ENCODE measurements around the gene CIROP. TPM values are rescaled to one million over a fixed set of nuclear protein-coding genes. Genes with fewer than 3 reads are reported as not detected.

The CIROP gene
- polyA plus RNA-seq, 6 donors from 2014 or later = not detected

DNA sequence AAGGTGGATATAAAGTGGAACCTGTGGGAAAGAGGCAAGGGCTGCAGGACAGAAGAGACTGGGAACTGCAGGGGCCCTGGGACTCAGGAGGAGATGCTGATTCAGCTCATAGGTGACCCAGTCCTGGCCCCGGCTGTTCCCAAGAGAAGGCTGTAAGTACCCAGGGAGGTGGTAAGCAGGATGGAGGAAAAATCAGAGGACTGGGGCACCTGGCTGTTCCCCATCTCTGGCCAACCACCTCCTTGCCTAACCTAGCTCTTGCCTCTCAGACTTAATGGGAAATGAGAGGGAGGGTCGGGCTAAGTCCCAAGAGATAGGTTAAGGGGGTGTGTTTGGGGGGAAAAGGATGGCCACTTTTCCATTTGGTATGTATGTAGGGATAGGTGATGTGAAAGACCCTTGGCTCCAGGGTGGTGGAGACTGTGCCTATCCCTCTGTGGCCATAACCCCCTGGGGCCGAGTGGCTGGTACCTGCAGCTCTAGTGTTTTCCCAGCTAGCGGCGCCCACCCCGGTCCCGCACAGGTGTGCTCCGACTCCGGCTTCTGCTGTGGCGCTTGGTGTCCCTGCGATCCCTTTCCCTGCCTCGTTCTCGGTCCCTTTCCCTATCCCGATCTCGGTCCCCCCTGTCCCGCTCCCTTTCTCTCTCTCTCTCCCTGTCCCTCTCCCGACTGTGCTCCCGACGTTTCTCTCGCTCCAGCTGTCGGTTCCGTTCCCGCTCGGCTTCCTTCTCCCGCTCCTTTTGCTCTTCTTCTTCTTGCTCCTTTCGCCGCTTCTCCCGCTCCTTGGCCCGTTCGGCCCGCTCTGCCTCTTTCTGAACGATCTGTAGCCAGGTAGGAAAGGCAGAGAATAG lies 45.9 kb downstream of the CIROP start:
- no peak for DNase-seq
- peak overlapping the region in 3 of 6 donors; percentile 13 to 60 (median 23) for H3K27ac Mint-ChIP-seq
- H3K27me3 Mint-ChIP-seq = no peaks in the 10 kb centered on the region
- H3K9me3 Mint-ChIP-seq = no peaks in the 10 kb centered on the region
- ATAC-seq (ENCODE audit: low read depth in 2 of 2) = no peak
- peaks cover 15 to 16% of the 10 kb centered on the region in 2 donors for H3K36me3 Mint-ChIP-seq
- peak overlapping the region in 6 of 8 donors; percentile 26 to 77 (median 42) for H3K4me3 Mint-ChIP-seq
- peaks cover 19 to 24% (median 23%) of the 10 kb centered on the region in 3 donors for H3K4me1 Mint-ChIP-seq

DNA sequence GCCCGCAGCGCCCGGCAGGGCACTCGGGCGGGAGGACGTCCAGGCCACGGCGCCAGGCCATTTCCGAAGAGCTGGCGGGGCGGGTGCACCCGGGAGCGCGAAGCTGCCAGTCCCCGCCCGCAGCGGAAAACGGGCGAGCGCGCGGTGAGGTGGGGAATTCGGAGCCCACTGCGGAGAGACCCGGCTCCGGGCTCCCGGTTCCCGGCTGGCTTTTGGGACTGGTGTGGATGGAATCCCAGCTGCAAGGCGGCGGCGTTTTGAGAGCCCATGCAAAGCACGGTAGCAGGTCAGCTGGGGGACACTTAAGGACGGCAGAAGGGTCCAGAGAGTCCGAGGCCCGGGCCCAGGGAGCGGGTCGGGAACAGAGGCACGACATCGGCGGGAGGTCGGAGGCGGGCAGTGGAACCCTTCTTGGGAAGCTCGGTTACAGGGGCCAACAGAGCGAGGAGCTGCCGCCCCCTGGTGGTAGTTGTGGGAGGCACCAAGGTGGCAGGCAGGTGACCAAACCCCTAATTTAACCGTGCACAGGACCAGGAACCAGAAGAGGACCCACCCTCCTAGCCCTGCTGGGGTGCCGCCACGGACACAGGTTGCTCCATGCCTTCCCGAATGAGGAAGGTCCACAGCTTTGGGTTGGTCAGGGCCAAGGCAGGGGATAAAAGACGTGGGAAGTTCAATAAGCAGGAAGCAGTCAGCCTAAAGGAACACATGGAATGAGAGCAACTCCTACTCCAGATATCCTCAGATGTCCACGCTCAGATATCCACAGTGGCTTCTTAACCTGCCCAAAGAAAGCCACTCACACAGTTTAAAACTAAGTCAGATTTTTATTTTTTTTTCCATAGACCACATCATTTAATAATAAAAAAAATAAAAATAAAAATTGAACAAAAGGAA lies 46.8 kb downstream of the CIROP start:
- ATAC-seq (ENCODE audit: low read depth in 2 of 2) = peak; percentile 70 to 74
- Mint-ChIP-seq H3K4me1 (peaks cover 19 to 24% (median 22%) of the 10 kb centered on the region in 3 donors), H3K27me3 (no peaks in the 10 kb centered on the region), H3K9me3 (no peaks in the 10 kb centered on the region), H3K4me3 (peak overlapping the region; percentile 80 to 94 (median 90)), H3K27ac (peak overlapping the region in 2 of 6 donors; percentile 39 to 89), H3K36me3 (peaks cover 8 to 9% of the 10 kb centered on the region in 2 donors)
- peak; percentile 80 for DNase-seq

DNA sequence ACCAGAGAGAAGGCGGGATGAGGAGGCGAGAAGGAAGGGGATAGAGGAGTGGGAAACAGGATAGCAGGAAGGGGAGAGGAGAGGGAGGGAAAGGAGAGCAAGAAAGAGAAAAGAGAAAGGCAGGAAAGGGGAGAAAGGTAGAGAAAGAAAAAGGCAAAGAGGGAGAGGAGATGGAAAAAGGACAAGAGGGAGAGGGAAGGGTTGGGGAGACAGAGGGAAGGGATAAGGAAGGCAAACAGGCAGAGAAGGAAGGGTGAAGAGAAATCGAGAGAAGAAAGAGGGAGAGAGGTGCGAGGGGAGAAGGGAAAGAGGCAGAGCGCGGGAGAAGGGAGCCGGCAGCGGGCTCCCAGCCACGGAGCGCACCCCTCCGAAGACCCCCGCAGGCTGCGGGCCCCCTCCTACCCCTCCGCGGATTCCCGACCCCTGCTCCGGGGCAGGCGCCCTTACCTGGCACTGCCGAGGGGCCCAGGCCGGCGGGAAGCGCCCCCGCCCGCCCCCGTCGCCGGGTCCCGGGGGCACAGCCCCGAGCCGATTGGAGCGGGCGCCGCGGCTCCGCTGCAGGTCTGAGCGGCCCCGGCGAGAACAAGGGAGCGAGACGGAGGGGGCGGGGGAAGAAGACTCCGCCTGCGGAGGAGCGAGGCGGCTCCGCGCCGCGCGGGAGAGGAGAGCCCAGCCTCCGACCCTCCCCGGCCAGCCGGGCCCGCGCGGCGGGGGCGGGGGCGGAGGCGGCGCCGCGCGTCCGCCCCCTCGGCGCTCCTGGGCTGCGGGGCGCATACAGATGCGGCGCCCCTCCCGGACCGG lies 47.6 kb downstream of the CIROP start, which contains the start of gene CDH24:
Gene CDH24, minus strand, starts transcription at position 565 of the 801 bp plus-strand sequence. CDS start 1,787 bp downstream, outside the sequence.
- H3K4me1 Mint-ChIP-seq = peaks cover 19 to 24% (median 22%) of the 10 kb centered on the region in 3 donors
- H3K27ac Mint-ChIP-seq = peak within 1 kb of the TSS; percentile 39 to 92 (median 72)
- peak; percentile 68 for DNase-seq
- peak within 1 kb of the TSS; percentile 80 to 95 (median 90) for H3K4me3 Mint-ChIP-seq
- H3K9me3 Mint-ChIP-seq = no peaks in the 10 kb centered on the region
- ATAC-seq (ENCODE audit: low read depth in 2 of 2) = peak; percentile 70 to 71
- H3K27me3 Mint-ChIP-seq = no peaks in the 10 kb centered on the region
- H3K36me3 Mint-ChIP-seq = peaks cover under 1 to 9% of the 10 kb centered on the region in 2 donors

DNA sequence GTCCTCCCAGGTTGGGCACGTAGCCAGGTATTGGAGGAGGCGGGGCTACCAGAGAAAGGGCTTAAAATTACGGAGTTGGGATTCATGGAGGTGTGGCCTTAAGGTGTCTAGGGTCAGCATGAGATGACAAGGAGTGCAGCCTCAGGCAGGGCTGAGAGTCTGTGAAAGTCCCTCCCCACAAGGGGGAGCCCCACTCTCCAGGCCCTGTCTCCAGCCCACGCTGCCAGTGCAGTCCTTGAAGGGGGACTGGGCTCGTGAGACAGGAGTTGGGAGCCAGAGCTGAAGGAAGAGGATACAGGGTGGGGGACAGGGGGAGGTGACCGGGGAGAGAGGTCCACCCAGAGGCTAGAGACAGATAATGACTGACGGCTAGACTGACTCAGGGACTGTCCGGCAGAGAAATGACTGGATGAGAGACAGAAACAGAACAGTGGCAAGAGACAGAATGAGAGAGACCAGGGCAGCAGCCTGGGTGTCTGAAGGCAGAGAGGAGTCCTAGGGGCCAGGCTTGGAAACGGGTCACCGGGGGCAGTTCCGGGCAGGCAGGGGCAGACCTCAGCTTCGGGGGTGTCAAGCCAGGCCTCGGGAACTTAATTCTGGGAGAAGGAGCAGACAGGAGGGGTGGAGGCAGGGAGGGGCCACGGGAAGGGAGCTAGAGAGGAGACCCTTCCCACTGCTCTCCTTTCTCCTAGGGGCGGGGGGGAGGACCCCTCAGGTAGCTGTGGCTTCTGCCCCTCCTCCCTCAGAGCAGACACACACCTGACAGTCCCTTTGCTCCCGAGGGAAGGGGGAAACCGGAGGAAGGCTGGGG lies 48.4 kb downstream of the CIROP start:
- DNase-seq (peak; percentile 75), ATAC-seq (ENCODE audit: low read depth in 2 of 2) (peak; percentile 69 to 70)
- Mint-ChIP-seq H3K9me3 (no peaks in the 10 kb centered on the region), H3K27me3 (no peaks in the 10 kb centered on the region), H3K36me3 (peaks cover 0 to 9% of the 10 kb centered on the region in 2 donors), H3K27ac (peak overlapping the region; percentile 14 to 92 (median 72)), H3K4me1 (peaks cover 19 to 24% (median 22%) of the 10 kb centered on the region in 3 donors), H3K4me3 (peak overlapping the region; percentile 79 to 95 (median 88))

DNA sequence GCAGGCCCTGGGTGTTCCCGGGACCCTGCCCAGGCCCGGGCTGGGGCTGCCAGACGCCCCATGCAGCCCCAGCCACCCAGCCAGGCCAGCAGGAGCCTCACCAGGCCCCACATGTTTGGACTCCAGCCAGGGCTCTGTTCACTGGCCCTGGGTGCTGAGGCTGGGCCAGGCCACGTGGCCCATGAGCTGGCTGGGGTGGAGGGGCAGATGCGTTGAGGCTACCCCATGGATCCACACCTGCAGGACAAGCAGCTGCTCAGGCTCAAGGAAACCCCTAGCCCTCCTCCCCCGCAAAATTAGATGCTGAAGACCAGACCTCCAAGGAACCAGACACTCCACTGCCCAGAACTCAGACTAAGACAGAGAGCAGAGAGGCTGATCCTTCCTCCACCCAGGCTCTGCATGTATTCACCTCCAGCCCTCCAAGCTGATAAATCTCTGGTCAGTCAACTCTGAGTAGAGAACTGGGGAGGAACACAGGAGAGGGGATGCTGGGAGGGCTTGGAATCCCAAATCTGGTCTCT lies 49.1 kb downstream of the CIROP start:
- H3K27me3 Mint-ChIP-seq = no peaks in the 10 kb centered on the region

DNA sequence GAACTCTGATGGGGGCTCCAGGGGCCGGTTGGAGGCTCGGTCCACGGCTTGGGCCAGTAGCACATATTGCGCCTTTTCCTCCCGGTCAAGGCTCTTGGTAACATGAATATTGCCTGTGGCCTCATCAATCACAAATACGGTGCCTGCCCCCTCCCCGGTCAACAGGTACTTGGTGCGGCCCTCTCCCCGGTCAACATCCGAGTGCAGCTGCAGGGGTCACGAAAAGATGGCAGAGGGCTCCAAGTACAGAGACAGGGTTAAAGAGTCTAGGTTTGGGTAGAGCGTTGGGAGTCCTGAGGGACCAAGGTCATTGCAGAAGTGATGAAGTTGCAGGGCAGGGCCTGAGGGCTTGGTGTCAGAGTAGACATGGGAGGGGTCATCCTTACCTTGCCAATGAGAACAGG lies 49.6 kb downstream of the CIROP start:
- Mint-ChIP-seq H3K4me1 (peaks cover 19 to 24% (median 21%) of the 10 kb centered on the region in 3 donors), H3K36me3 (peaks cover 0 to 9% of the 10 kb centered on the region in 2 donors), H3K4me3 (peak overlapping the region in 1 of 8 donors; percentile 40), H3K27me3 (no peaks in the 10 kb centered on the region), H3K27ac (peak overlapping the region in 1 of 6 donors; percentile 47), H3K9me3 (no peaks in the 10 kb centered on the region)
- DNase-seq (no peak), ATAC-seq (ENCODE audit: low read depth in 2 of 2) (no peak)

More for the DNA sequence above, 49.1 kb downstream of the CIROP start:
- ATAC-seq (ENCODE audit: low read depth in 2 of 2) (no peak), DNase-seq (no peak)
- Mint-ChIP-seq H3K27ac (peak overlapping the region in 4 of 6 donors; percentile 14 to 88 (median 46)), H3K4me1 (peaks cover 19 to 24% (median 22%) of the 10 kb centered on the region in 3 donors), H3K4me3 (peak overlapping the region; percentile 18 to 95 (median 83)), H3K36me3 (peaks cover 0 to 9% of the 10 kb centered on the region in 2 donors), H3K9me3 (no peaks in the 10 kb centered on the region)

DNA sequence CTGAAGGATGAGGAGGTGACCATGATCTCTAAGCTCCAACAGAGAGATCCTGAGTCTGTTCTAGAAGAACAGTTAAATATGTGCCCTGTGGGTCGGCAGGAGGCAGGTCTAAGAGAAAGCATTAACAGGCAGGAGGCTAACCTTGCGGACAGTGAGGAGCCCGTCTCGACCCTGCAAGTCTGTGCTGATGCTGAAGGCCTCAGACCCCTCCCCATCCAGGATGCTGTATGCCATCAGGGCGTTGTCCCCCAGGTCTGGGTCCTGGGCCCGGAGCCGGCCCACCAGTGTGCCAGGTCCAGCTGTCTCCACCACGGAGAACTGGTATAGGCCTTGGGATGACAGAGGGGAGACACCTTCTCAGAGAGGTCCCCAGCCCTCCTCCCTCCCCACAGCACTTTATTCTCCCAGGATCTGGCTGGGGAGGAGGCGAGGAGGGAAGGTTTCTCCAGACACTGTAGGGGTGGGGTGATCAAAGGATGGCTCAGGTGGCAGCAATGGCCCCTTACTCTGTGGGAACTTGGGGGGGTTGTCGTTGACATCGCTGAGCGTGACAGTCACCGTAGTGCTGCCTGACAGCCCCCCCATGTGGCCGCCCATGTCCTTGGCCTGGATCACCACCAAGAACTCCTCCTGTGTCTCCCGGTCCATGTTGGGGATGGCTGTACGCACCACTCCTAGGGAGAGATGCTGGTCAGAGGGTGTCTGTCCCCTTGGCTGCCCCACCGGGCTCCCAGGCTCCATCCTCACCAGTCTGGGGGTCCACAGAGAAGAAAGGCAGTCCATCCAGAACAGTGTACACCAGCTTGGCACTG lies 50.6 kb downstream of the CIROP start:
- Mint-ChIP-seq H3K9me3 (no peaks in the 10 kb centered on the region), H3K4me1 (peaks cover 19 to 24% (median 20%) of the 10 kb centered on the region in 3 donors), H3K36me3 (peaks cover 0 to 4% of the 10 kb centered on the region in 2 donors), H3K27ac (peak overlapping the region in 2 of 6 donors; percentile 26 to 47), H3K27me3 (no peaks in the 10 kb centered on the region), H3K4me3 (no peak overlapping the region)
- DNase-seq (no peak), ATAC-seq (ENCODE audit: low read depth in 2 of 2) (no peak)

DNA sequence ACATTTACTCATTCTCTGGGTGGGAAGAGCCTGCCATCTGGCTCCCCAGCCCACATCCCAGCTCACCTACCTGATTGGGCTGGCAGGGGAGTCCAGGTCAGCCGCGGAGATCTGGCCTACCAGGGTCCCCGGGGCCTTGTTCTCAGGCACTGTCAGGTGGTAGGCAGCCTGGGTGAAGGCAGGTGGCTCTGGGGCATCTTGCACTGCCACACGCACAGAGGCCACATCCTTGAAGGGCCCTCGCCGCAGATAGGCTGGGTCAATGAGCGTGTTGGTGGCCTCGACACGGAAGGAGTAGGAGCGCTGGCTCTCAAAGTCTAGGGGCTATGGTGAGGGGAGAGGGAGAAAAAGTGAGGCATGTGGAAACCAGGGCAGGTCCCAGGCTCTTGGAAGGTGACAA lies 51.4 kb downstream of the CIROP start:
- no peaks in the 10 kb centered on the region for H3K27me3 Mint-ChIP-seq
- peaks cover 19 to 23% (median 20%) of the 10 kb centered on the region in 3 donors for H3K4me1 Mint-ChIP-seq
- peak overlapping the region in 2 of 6 donors; percentile 21 to 51 for H3K27ac Mint-ChIP-seq
- ATAC-seq (ENCODE audit: low read depth in 2 of 2) (no peak), DNase-seq (no peak)
- H3K9me3 Mint-ChIP-seq = no peaks in the 10 kb centered on the region
- H3K36me3 Mint-ChIP-seq = no peaks in the 10 kb centered on the region
- H3K4me3 Mint-ChIP-seq = no peak overlapping the region

DNA sequence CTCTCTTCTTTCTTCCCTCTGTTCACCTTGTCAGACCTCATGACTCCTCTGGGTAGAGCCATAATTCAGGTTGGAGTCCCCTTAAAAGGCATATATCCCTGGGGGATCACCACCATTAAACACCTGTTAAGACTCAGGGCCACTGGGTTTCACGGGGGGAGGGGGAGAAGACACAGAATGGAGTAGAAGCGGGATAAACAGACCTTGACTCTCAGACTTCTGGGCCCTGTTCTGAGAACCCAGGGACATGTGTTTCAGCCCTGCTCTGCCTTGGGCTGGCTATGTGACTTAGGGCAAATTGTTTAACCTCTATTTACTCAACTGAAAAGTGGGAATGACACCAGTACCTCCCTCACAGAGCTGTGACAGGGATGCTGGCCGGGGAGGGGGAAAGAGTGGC lies 52.1 kb downstream of the CIROP start:
- H3K9me3 Mint-ChIP-seq = no peaks in the 10 kb centered on the region
- ATAC-seq (ENCODE audit: low read depth in 2 of 2) (no peak), DNase-seq (no peak)
- H3K4me3 Mint-ChIP-seq = no peak overlapping the region
- H3K4me1 Mint-ChIP-seq = peaks cover 14 to 17% (median 15%) of the 10 kb centered on the region in 3 donors
- no peak overlapping the region for H3K27ac Mint-ChIP-seq
- H3K36me3 Mint-ChIP-seq = no peaks in the 10 kb centered on the region
- peaks cover 0 to under 1% (median 0%) of the 10 kb centered on the region in 3 donors for H3K27me3 Mint-ChIP-seq

DNA sequence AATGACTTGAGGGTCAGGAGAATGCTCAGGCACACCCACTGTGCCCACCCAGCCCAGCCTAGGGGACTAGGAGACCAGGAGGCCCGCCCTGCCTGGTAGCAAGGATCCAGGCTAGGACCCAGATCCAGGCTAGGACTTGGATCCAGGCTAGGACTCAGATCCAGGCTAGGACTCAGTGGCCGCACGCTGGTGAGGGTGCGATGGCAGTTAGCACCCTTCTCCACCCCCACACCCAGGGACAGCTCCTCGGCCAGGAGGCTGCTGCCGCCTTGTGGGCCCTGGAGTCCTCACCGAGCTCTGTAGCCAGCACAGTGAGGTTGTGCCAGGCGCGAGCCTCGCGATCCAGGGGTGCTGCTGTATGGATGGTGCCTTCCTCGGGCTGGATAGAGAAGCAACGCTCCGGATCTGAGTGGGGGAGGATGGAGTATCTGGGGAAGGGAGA lies 52.6 kb downstream of the CIROP start:
- H3K4me3 Mint-ChIP-seq = no peak overlapping the region
- no peak overlapping the region for H3K27ac Mint-ChIP-seq
- H3K27me3 Mint-ChIP-seq = peaks cover 0 to 5% (median 0%) of the 10 kb centered on the region in 3 donors
- H3K4me1 Mint-ChIP-seq = peaks cover 14 to 16% (median 15%) of the 10 kb centered on the region in 3 donors
- ATAC-seq (ENCODE audit: low read depth in 2 of 2) (no peak), DNase-seq (no peak)
- peaks cover 0 to 1% (median 0%) of the 10 kb centered on the region in 7 donors for H3K9me3 Mint-ChIP-seq
- no peaks in the 10 kb centered on the region for H3K36me3 Mint-ChIP-seq

Measured in naive B cell (primary cell).